ENCODE data around the gene ACSL6. TPM values are rescaled to one million over a fixed set of nuclear protein-coding genes. Genes with fewer than 3 reads are reported as not detected.

Gene ACSL6
- total and polyA plus RNA-seq, 5 donors from 2014 or later = 3.0 to 5.7 (median 5.5) TPM

GRCh38 chr5:132010645-132010988, 841 bp downstream of the ACSL6 start:
- Histone ChIP-seq H3K27ac (ENCODE audit: insufficient read depth, low read length, poor library complexity, severe bottlenecking) (no peak overlapping the region), H3K4me1 (ENCODE audit: control insufficient read depth, insufficient read depth, low read length, poor library complexity, severe bottlenecking) (peaks cover 13% of the 10 kb centered on the region), H3K4me3 (ENCODE audit: low read depth, low read length) (no peak overlapping the region), H3K36me3 (ENCODE audit: control insufficient read depth, insufficient read depth, low read length) (no peaks in the 10 kb centered on the region), H3K9me3 (ENCODE audit: control insufficient read depth in 2 of 2, low read length in 2 of 2) (no peaks in the 10 kb centered on the region), H3K27me3 (ENCODE audit: control insufficient read depth, insufficient read depth, low read length) (peaks cover 42% of the 10 kb centered on the region)
- H3K36me3 Mint-ChIP-seq = no peaks in the 10 kb centered on the region
- H3K4me1 Mint-ChIP-seq = peaks cover 0 to 20% (median 12%) of the 10 kb centered on the region in 4 donors
- H3K4me3 Mint-ChIP-seq = peak overlapping the region; percentile 63 to 85 (median 78)
- no peak for DNase-seq
- H3K27ac Mint-ChIP-seq = peak overlapping the region in 1 of 3 donors; percentile 54
- ATAC-seq (ENCODE audit: low read depth in 2 of 2) = no peak
- H3K9me3 Mint-ChIP-seq = peaks cover 0 to 2% (median 0%) of the 10 kb centered on the region in 7 donors
- H3K27me3 Mint-ChIP-seq = peaks cover 77% of the 10 kb centered on the region

DNA sequence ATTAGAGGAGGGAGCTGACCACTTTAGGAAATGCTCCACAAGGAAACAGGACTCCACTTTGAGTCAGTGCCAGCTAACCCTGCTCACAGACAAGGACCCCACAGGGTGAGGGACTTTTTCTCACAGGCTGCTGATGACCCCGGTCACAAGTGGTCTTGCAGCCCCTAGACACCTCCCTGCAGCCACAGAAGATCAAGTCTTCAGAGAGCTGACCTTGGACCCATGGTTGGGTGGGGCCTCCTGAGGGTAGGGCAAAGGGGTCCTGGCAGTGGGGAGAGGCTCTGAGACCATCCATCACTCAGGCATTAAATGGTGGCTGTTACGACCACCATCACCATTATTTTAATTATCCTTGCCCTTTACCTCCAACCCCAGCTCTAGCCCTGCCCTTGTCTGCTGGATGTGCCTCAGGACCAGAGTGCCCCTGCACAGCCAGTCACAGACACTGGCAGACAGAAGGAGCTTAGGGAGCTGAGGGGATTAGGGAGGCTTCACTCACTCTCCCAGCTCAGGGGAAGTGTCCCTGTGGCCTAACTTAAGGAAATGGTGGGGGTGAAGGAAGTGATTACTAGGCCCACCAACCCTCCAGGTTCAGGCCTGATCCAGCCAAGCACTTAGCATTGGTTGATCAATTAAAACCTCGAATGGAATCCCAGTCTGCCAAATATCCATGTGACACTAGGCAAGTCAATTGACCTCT, 1.6 kb downstream of the ACSL6 start:
- no peaks in the 10 kb centered on the region for H3K36me3 Mint-ChIP-seq
- no peaks in the 10 kb centered on the region for H3K9me3 Mint-ChIP-seq
- H3K27me3 ChIP-seq (ENCODE audit: control insufficient read depth, insufficient read depth, low read length) = peaks cover 36% of the 10 kb centered on the region
- peaks cover 0 to 20% (median 12%) of the 10 kb centered on the region in 4 donors for H3K4me1 Mint-ChIP-seq
- H3K27ac Mint-ChIP-seq = no peak overlapping the region
- peak overlapping the region in 2 of 4 donors; percentile 38 to 63 for H3K4me3 Mint-ChIP-seq
- H3K4me3 ChIP-seq (ENCODE audit: low read depth, low read length) = no peak overlapping the region
- ATAC-seq (ENCODE audit: low read depth in 2 of 2) (no peak), DNase-seq (no peak)
- H3K27ac ChIP-seq (ENCODE audit: insufficient read depth, low read length, poor library complexity, severe bottlenecking) = no peak overlapping the region
- peaks cover 69% of the 10 kb centered on the region for H3K27me3 Mint-ChIP-seq
- peaks cover 13% of the 10 kb centered on the region for H3K4me1 ChIP-seq (ENCODE audit: control insufficient read depth, insufficient read depth, low read length, poor library complexity, severe bottlenecking)
- no peaks in the 10 kb centered on the region for H3K9me3 ChIP-seq (ENCODE audit: control insufficient read depth in 2 of 2, low read length in 2 of 2)
- H3K36me3 ChIP-seq (ENCODE audit: control insufficient read depth, insufficient read depth, low read length) = no peaks in the 10 kb centered on the region

- Histone ChIP-seq H3K36me3 (ENCODE audit: control insufficient read depth, insufficient read depth, low read length) (no peaks in the 10 kb centered on the region), H3K27ac (ENCODE audit: insufficient read depth, low read length, poor library complexity, severe bottlenecking) (no peak overlapping the region), H3K4me1 (ENCODE audit: control insufficient read depth, insufficient read depth, low read length, poor library complexity, severe bottlenecking) (peaks cover 13% of the 10 kb centered on the region), H3K4me3 (ENCODE audit: low read depth, low read length) (no peak overlapping the region), H3K9me3 (ENCODE audit: control insufficient read depth in 2 of 2, low read length in 2 of 2) (no peaks in the 10 kb centered on the region), H3K27me3 (ENCODE audit: control insufficient read depth, insufficient read depth, low read length) (peaks cover 31% of the 10 kb centered on the region)
- Mint-ChIP-seq H3K36me3 (no peaks in the 10 kb centered on the region), H3K4me3 (no peak overlapping the region), H3K27me3 (peaks cover 65% of the 10 kb centered on the region), H3K27ac (no peak overlapping the region), H3K9me3 (no peaks in the 10 kb centered on the region), H3K4me1 (peaks cover 0 to 20% (median 12%) of the 10 kb centered on the region in 4 donors)
- ATAC-seq (ENCODE audit: low read depth in 2 of 2) = no peak
- no peak for DNase-seq
Observed at GRCh38 chr5:132008961-132009680, 2.3 kb downstream of the ACSL6 start.

DNA sequence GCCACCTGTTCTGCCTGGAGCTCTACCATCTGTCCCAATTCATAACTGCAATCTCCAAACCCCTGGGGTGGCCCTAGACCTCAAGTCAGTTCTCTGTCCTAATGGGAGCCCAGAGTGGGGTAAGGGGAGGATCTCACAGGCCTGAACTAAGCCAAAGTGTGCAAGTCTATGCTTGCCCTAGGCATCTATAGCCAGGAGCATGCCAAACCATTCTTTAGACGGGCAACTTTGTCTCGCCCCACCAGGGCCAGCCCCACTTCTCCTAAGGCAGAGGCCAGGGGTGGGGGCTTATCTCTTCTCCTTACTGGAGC, 3.3 kb downstream of the ACSL6 start:
- Histone ChIP-seq H3K27ac (ENCODE audit: insufficient read depth, low read length, poor library complexity, severe bottlenecking) (no peak overlapping the region), H3K4me3 (ENCODE audit: low read depth, low read length) (no peak overlapping the region), H3K27me3 (ENCODE audit: control insufficient read depth, insufficient read depth, low read length) (peaks cover 24% of the 10 kb centered on the region), H3K4me1 (ENCODE audit: control insufficient read depth, insufficient read depth, low read length, poor library complexity, severe bottlenecking) (peaks cover 13% of the 10 kb centered on the region), H3K9me3 (ENCODE audit: control insufficient read depth in 2 of 2, low read length in 2 of 2) (no peaks in the 10 kb centered on the region), H3K36me3 (ENCODE audit: control insufficient read depth, insufficient read depth, low read length) (no peaks in the 10 kb centered on the region)
- Mint-ChIP-seq H3K27me3 (peaks cover 56% of the 10 kb centered on the region), H3K27ac (peak overlapping the region in 2 of 3 donors; percentile 69 to 73), H3K9me3 (no peaks in the 10 kb centered on the region), H3K36me3 (no peaks in the 10 kb centered on the region), H3K4me1 (peaks cover 0 to 20% (median 12%) of the 10 kb centered on the region in 4 donors), H3K4me3 (peak overlapping the region in 1 of 4 donors; percentile 67)
- DNase-seq = no peak
- peak in 1 of 2 donors; percentile 8 for ATAC-seq (ENCODE audit: low read depth in 2 of 2)

DNA sequence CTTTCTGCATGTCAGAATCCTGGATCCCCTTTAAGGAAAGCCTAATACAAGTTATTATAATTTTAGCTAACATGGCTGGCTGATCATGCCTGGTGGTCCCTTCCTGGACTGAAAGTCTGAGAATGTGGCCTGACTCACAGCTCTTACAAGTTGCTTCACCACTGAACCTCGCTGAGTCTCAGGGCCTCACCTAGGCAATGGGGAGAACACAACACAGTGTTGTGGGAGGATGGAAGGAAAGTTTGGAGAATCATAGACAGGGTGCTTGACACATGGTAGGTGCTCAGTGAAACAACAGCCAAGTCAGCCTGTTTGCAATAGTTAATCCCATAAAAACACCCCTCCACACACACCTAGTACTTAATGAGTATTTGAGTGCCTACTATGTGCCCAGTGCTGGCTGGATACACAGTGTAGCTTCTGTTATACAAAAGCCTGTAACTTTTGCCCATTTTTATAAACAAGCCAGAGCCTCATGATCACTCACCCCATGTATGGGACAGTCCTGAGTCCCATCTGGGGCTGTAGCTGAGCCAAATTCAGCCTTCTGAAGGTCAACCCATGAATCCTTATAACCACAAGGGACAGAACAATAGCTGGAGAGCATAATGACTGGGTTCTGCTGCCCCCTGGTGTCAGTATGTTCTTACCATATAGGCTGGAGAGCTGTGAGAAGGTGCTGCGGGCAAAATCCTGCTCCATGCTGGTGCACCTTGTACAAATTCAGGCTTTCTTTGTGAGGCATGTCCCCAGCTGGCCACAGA, 3.9 kb downstream of the ACSL6 start:
- peak overlapping the region in 2 of 3 donors; percentile 69 to 73 for H3K27ac Mint-ChIP-seq
- Histone ChIP-seq H3K9me3 (ENCODE audit: control insufficient read depth in 2 of 2, low read length in 2 of 2) (no peaks in the 10 kb centered on the region), H3K4me3 (ENCODE audit: low read depth, low read length) (no peak overlapping the region), H3K4me1 (ENCODE audit: control insufficient read depth, insufficient read depth, low read length, poor library complexity, severe bottlenecking) (peaks cover 13% of the 10 kb centered on the region), H3K27ac (ENCODE audit: insufficient read depth, low read length, poor library complexity, severe bottlenecking) (no peak overlapping the region), H3K27me3 (ENCODE audit: control insufficient read depth, insufficient read depth, low read length) (peaks cover 18% of the 10 kb centered on the region), H3K36me3 (ENCODE audit: control insufficient read depth, insufficient read depth, low read length) (no peaks in the 10 kb centered on the region)
- DNase-seq (peak; percentile 53 to 85 (median 65)), ATAC-seq (ENCODE audit: low read depth in 2 of 2) (peak; percentile 58 to 61)
- no peaks in the 10 kb centered on the region for H3K9me3 Mint-ChIP-seq
- H3K4me1 Mint-ChIP-seq = peaks cover 0 to 23% (median 12%) of the 10 kb centered on the region in 4 donors
- H3K36me3 Mint-ChIP-seq = no peaks in the 10 kb centered on the region
- peak overlapping the region in 1 of 4 donors; percentile 67 for H3K4me3 Mint-ChIP-seq
- H3K27me3 Mint-ChIP-seq = peaks cover 52% of the 10 kb centered on the region

DNA sequence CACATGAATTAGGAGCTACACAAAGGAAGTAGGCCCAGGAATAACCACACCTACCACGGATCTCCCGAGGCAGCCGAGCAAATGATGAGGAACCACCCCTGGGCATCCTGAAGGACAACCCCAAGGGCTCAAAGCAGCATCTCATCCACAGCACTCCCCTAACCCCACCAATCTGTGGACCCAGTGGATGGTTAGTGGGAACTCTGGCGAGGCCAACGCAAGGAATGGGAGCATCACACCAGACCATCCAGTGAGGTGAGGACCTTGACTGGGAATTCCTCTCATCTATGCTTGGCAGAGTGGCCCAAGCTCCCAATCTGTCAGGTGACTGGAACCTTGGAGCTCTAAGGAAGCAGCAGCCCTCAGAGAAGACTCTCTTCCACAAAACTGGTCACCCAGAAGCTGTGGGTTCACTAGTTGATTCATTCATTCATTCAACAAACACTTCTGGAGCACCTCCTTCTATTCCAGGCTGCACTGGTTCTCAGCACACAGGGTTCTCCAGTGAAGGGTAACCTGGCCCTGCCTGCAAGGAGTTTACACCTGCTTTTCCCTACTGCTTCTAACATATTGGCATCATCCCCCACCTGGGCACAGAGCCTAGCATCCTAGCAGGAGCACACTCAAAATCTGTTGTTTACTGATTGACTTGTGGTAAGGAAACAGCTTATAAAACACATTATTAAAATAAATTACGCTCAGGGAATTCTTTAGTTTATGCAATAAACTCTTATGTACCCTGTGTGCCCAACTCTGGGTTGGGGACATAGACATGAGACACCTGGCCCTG, 4.9 kb downstream of the ACSL6 start:
- Mint-ChIP-seq H3K4me3 (no peak overlapping the region), H3K27me3 (peaks cover 48% of the 10 kb centered on the region), H3K36me3 (no peaks in the 10 kb centered on the region), H3K4me1 (peaks cover 0 to 25% (median 12%) of the 10 kb centered on the region in 4 donors), H3K9me3 (no peaks in the 10 kb centered on the region), H3K27ac (peak overlapping the region in 2 of 3 donors; percentile 8 to 17)
- DNase-seq (no peak), ATAC-seq (ENCODE audit: low read depth in 2 of 2) (no peak)
- Histone ChIP-seq H3K27ac (ENCODE audit: insufficient read depth, low read length, poor library complexity, severe bottlenecking) (no peak overlapping the region), H3K27me3 (ENCODE audit: control insufficient read depth, insufficient read depth, low read length) (peaks cover 13% of the 10 kb centered on the region), H3K4me3 (ENCODE audit: low read depth, low read length) (no peak overlapping the region), H3K36me3 (ENCODE audit: control insufficient read depth, insufficient read depth, low read length) (no peaks in the 10 kb centered on the region), H3K9me3 (ENCODE audit: control insufficient read depth in 2 of 2, low read length in 2 of 2) (no peaks in the 10 kb centered on the region), H3K4me1 (ENCODE audit: control insufficient read depth, insufficient read depth, low read length, poor library complexity, severe bottlenecking) (peaks cover 8% of the 10 kb centered on the region)

DNA sequence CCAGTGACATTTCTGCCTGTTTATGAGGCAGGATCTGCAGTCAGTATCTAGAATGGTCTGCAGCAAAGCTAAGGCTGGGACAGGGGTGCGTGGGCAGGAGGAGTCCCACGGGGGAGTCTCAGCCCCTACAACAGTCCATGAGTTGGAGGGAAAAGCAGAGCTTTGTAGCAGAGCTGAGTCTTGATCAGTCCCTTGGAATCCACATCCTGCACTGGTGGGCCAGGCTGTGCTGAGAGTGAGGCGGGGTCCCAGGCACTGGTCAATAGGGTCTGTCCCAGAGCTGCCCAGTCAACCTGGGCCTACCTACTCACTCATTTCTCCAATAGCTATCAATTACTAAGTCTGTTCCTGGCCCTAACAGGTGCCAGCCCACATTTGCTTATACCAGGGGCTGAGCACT, 5.9 kb downstream of the ACSL6 start:
- H3K27ac Mint-ChIP-seq = peak overlapping the region in 1 of 3 donors; percentile 52
- H3K4me1 Mint-ChIP-seq = peaks cover 7 to 27% (median 17%) of the 10 kb centered on the region in 4 donors
- peaks cover 8% of the 10 kb centered on the region for H3K27me3 ChIP-seq (ENCODE audit: control insufficient read depth, insufficient read depth, low read length)
- no peak overlapping the region for H3K4me3 Mint-ChIP-seq
- no peaks in the 10 kb centered on the region for H3K9me3 Mint-ChIP-seq
- peaks cover 10% of the 10 kb centered on the region for H3K4me1 ChIP-seq (ENCODE audit: control insufficient read depth, insufficient read depth, low read length, poor library complexity, severe bottlenecking)
- no peaks in the 10 kb centered on the region for H3K9me3 ChIP-seq (ENCODE audit: control insufficient read depth in 2 of 2, low read length in 2 of 2)
- no peaks in the 10 kb centered on the region for H3K36me3 ChIP-seq (ENCODE audit: control insufficient read depth, insufficient read depth, low read length)
- H3K27ac ChIP-seq (ENCODE audit: insufficient read depth, low read length, poor library complexity, severe bottlenecking) = no peak overlapping the region
- no peaks in the 10 kb centered on the region for H3K36me3 Mint-ChIP-seq
- peaks cover 41% of the 10 kb centered on the region for H3K27me3 Mint-ChIP-seq
- no peak for DNase-seq
- ATAC-seq (ENCODE audit: low read depth in 2 of 2) = no peak
- H3K4me3 ChIP-seq (ENCODE audit: low read depth, low read length) = no peak overlapping the region

Measured in CD4-positive, CD25-positive, alpha-beta regulatory T cell (primary cell).